GM18873 (cell line): ENCODE results near the gene ERN1.

Experiments
- ATAC-seq: cut with Tn5 transposase; IDR thresholded peaks from one replicate; pipeline ENCODE4 v1.9.1; 2021; ENCODE audit warnings: mild to moderate bottlenecking, moderate library complexity, moderate number of reproducible peaks; ENCODE audit not compliant: unreplicated experiment, low FRiP score

Gene ERN1

DNA sequence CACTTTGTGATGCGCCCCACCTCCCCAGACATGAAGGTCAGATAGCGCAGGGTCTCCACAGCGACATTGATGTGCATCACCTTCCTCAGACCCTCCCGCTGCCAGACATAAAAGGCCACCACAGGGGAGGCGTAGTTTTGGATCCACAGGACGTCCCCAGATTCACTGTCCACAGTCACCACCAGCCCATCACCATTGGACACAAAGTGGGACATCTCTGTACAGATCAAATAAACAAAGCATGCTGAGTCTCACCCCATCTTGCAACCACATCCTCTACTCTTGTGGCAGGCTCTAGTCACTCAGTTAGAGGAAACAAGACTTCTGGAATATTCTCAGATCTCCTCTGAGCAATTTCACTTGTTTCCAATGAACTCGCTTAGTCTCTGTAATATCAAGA lies 63.2 kb downstream of the ERN1 start:
- no peak for ATAC-seq

GRCh38 chr17:64065161-64065560 lies 64.8 kb downstream of the ERN1 start:
- ATAC-seq: no peak

GRCh38 chr17:64064331-64064730 lies 65.6 kb downstream of the ERN1 start:
- ATAC-seq: no peak

- no peak for ATAC-seq
These were observed 66.1 kb downstream of the ERN1 start for GRCh38 chr17:64063766-64064224.

- ATAC-seq: no peak
These were observed 66.9 kb downstream of the ERN1 start for GRCh38 chr17:64063088-64063487.

- peak; percentile 38 for ATAC-seq
These were observed 68.6 kb downstream of the ERN1 start for GRCh38 chr17:64061178-64061898.

- ATAC-seq: no peak
These were observed 69.6 kb downstream of the ERN1 start for GRCh38 chr17:64060331-64060730.

DNA sequence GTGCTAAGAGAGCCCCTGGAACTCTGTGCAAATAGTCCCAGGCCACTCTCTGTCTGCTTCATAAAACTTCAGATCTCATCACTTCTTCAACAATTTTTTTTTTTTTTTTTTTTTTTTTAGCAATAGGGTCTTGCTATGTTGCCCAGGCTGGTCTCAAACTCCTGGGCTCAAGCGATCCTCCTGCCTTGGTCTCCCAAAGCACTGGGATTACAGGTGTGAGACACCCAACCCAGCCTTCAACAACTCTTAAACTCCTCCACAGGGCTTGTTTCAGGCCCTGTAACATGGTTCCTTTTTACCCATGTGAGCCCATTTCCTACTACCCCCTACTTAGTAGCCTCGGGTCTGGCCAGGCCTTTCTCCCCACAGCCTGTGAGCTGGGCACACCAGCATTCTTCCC lies 70.2 kb downstream of the ERN1 start:
- ATAC-seq: no peak

- no peak for ATAC-seq
These were observed 71.3 kb downstream of the ERN1 start for GRCh38 chr17:64058621-64059020.

DNA sequence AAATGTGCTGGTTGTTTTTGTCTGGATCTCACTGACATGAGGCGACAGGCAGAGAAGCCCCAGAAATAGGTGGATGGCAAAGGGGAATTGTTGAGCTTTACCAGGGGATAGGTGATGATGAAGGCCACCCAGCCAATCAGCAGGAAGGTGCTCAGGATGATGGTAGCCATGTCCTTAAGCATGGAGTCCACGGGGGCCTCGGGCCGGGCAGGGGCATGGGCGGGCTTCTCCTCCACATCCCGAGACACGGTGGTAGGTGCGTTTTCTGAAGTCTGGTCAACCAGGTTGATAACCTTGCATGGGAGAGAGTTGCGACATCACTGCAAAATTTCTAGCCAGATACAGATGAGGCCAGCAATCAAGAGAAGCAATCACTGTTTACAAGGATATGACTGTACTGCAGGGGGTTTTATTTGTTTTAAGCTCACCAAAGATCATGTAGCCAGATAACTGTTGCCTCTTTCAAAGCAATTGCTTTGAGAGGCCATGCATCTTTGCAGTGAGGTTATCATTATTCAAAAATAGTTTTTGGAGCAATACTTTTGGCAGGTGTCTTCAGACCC lies 72.2 kb downstream of the ERN1 start:
- ATAC-seq: no peak

- ATAC-seq: peak; percentile 68
These were observed 73.5 kb downstream of the ERN1 start for GRCh38 chr17:64056269-64057005.

GRCh38 chr17:64055183-64056142 lies 74.5 kb downstream of the ERN1 start:
- no peak for ATAC-seq

GRCh38 chr17:64054304-64054703 lies 75.6 kb downstream of the ERN1 start:
- ATAC-seq: no peak

- ATAC-seq: no peak
These were observed 76.8 kb downstream of the ERN1 start for GRCh38 chr17:64053101-64053500.

DNA sequence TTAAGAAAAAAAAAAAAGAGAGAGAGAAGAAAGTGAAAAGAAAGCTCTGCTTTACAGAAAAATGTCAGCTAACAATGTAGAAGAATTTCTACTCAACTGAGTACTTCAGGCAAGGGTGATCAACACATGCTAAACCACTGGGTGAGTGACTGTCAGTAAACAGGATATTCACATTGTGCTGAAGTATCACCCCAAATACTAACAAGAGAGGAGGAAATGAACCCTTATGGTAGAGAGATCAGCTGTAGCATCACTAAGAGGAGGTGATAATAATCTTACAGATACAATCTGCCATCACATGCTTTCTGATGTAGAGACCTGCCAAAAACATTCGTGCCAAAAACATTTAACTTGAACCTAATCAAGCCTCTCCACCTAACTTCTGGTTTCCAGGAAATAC lies 78.8 kb downstream of the ERN1 start:
- ATAC-seq: no peak

GRCh38 chr17:64048805-64049204 lies 81.1 kb downstream of the ERN1 start:
- no peak for ATAC-seq

DNA sequence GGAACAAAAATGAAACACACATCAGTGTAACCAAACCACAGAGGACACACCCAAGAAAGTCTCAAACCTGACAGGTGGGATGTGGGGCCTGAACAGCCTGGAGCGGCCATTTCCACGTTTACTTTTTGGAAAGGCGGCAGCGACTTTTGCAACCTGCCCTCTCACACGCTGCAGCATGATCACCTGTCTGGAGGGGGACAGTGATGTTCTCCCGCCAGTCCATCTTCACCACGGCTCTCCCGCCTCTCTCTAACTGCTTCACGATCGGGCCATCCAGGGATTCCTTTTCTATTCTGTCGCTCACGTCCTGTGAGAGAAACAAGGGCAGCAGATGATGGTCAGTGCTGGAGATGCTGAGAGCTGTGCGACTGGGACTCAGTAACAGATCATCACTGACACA lies 84.8 kb downstream of the ERN1 start:
- ATAC-seq: no peak

GRCh38 chr17:64042700-64043485 lies 87.1 kb downstream of the ERN1 start:
- ATAC-seq: no peak

GRCh38 chr17:64041912-64042311 lies 88.0 kb downstream of the ERN1 start:
- ATAC-seq: no peak

DNA sequence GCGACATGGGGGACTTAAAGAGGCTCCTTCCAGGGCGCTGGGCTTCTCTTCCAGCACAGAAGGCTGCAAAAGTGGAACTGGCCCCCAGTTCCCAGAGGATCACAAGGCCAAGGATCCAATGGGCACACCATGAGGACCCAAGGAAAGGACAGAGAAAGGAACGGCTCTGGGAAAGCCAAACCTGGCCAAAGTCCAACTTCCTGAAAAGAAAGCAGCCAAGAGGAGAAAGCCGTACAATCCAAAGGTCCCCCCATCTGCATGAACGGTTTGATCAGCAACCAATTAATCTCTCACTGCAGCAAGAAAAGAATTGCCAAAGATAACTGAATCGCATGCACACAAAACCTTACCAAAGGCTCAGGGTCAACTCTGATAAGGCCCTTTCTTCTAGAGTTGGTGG lies 89.7 kb downstream of the ERN1 start:
- no peak for ATAC-seq
